Activated gamma-delta T cell treated with anti-CD3 and anti-CD28 coated beads, Interleukin-2, amount 50 U/mL, for 16 hours (primary cell): ENCODE measurements around the gene SCNN1A.
A peak's percentile ranks its signal among the peaks of the same experiment; 100 is the strongest.
"Not testable (repeated sequence)": the region's sequence is repeated elsewhere in the genome, so short reads cannot be mapped to it uniquely, and the experiment has no call there.

Experiments used
- DNase-seq: peaks from one replicate; pipeline ENCODE4 v3.0.0-alpha.2; 2020; ENCODE audit warnings: low read depth

The SCNN1A gene

GRCh38 chr12:6347367-6348338 lies 27.7 kb downstream of the SCNN1A start:
- DNase-seq = no peak

GRCh38 chr12:6346942-6347341 lies 28.4 kb downstream of the SCNN1A start:
- DNase-seq = no peak

GRCh38 chr12:6346235-6346832 lies 29.0 kb downstream of the SCNN1A start:
- DNase-seq = no peak

GRCh38 chr12:6345319-6346091 lies 29.9 kb downstream of the SCNN1A start:
- DNase-seq = no peak

GRCh38 chr12:6344101-6344660 lies 31.2 kb downstream of the SCNN1A start:
- DNase-seq = not testable (repeated sequence)

GRCh38 chr12:6343518-6343917 lies 31.8 kb downstream of the SCNN1A start:
- no peak for DNase-seq

- DNase-seq = no peak
These were observed 33.0 kb downstream of the SCNN1A start for GRCh38 chr12:6342140-6342889.

GRCh38 chr12:6341417-6342139 lies 33.8 kb downstream of the SCNN1A start, which contains the start of gene TNFRSF1A:
TSS of gene TNFRSF1A (minus strand) at chr12:6342076. CDS start at chr12:6341814, 262 bp downstream.
- no peak for DNase-seq

- no peak for DNase-seq
These were observed 34.5 kb downstream of the SCNN1A start for GRCh38 chr12:6340745-6341416.

- no peak for DNase-seq
These were observed 35.2 kb downstream of the SCNN1A start for GRCh38 chr12:6340032-6340638.

- no peak for DNase-seq
These were observed 36.4 kb downstream of the SCNN1A start for GRCh38 chr12:6338955-6339354.

- not testable (repeated sequence) for DNase-seq
These were observed 36.8 kb downstream of the SCNN1A start for GRCh38 chr12:6338536-6338935.

GRCh38 chr12:6337958-6338433 lies 37.4 kb downstream of the SCNN1A start:
- no peak for DNase-seq

- peak; percentile 65 for DNase-seq
These were observed 38.2 kb downstream of the SCNN1A start for GRCh38 chr12:6336889-6337853.

- peak; percentile 45 for DNase-seq
These were observed 39.1 kb downstream of the SCNN1A start for GRCh38 chr12:6336079-6336888.

GRCh38 chr12:6335451-6336078 lies 39.8 kb downstream of the SCNN1A start:
- DNase-seq = peak; percentile 84

- no peak for DNase-seq
These were observed 40.4 kb downstream of the SCNN1A start for GRCh38 chr12:6334940-6335450.
